ENCODE results near the gene ALG1L2.
"Not testable (repeated sequence)": the region's sequence is repeated elsewhere in the genome, so short reads cannot be mapped to it uniquely, and the experiment has no call there.

Gene ALG1L2, protein sequence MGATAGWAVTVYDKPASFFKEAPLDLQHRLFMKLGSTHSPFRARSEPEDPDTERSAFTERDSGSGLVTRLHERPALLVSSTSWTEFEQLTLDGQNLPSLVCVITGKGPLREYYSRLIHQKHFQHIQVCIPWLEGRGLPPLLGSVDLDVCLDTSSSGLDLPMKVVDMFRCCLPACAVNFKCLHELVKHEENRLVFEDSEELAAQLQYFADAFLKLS

GRCh38 chr3:130081351-130081881 lies at the start of gene ALG1L2:
Gene ALG1L2 (plus strand): TSS chr3:130081831. CDS start chr3:130082017, 186 bp downstream.
- DNase-seq: no peak

DNA sequence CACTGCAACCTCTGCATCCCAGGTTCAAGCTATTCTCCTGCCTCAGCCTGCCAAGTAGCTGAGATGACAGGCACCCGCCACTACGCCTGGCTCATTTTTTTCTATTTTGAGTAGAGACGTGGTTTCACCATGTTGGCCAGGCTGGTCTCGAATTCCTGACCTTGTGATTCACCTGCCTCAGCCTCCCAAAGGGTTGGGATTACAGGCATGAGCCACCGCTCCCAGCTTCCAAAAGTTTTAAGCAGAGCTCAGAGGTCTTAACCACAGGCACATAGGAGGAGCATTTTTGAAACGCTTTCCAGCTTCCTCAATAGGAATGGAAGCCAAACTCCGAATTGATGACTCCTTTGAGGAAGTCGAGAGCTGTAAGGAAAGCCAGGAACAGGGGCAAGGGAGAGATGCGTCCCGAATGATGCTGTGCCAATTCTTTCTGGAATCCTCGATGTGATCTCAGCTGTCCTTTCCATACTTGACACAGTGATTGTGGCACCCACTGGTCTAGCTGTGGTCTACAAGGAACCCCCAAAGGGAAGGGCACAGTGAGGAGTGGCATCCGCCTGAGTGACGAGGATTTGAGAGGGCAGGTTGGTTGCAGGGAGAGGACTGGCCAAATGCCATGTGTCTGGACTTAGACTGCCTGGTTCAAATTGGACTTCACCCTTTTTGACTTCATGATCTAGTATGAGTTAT lies 44.4 kb upstream of the ALG1L2 start:
- not testable (repeated sequence) for DNase-seq

DNA sequence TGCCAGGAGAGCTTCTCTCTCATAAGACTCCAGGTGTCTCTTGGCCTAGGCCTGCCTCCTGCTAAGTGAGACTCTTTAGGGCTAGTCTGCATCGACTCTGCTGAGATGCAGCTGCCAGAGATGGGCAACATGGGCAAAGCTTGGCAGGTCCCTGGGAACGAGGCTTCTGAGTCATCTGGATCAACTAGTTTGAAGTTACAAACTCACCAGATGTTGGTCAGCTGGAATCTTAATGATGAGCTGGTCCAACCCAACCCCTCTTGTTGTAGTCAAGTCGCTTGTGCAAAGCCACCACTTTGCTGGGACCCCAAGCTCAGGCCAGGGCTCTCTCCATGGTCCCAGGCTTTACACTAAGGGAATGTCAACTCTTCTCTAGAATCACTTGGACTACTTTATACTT lies 38.9 kb upstream of the ALG1L2 start:
- DNase-seq: not testable (repeated sequence)

DNA sequence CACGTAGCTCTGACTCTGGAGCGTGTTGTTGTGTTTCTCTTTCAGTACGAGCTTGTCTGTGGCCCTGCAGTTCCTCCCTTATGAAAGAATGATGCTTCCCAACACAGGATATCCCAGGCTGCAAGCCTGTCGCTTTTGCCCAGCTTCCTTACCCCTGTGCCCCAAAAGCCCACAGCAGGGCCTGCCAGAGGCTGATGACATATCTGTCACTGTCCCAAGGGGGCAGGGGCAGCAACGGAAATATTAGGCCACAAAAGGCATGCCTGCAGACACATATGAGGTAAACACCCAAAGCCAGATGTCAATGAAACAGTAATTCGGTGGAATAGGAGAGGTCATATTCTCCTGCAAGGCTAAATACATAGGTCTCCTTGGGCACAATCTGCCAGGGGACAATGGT lies 38.0 kb upstream of the ALG1L2 start:
- not testable (repeated sequence) for DNase-seq

DNA sequence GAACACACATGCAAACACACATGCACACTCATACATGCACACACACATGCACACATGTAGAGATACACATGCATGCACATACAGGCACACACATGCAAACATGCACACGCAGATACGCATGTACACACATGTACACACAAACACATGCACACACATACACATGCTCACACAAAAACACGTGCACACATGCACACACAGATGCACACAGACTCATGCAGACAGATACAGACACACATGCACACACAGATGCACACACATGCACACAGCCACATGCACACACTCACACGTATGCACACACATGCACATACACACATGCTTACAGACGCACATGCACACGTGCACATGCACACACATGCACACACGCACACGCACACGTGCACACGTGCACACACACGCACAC lies 37.3 kb upstream of the ALG1L2 start:
- no peak for DNase-seq

- DNase-seq: no peak
These were observed 32.9 kb upstream of the ALG1L2 start for GRCh38 chr3:130048726-130049125.

- not testable (repeated sequence) for DNase-seq
These were observed 29.3 kb upstream of the ALG1L2 start for GRCh38 chr3:130052366-130052765.

DNA sequence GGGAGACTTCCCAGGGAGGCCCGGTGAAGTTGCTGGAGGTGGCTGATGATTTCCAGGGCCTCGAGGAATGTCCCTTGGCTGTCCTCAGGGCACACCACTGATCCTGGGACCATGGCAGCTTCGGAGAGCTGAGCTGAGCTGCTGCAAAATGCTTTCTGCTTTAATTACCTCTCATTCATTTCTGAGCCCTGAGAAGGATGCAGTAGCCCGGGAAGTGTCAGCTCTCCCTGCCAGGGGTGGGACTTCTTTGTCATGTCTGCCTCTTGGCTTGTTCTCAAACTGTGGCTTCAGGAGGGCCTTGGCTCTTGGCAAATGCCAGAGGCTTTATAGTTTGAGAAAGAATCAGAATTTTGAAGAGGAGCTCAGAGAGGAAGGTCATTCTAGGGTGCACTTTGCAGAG lies 28.7 kb upstream of the ALG1L2 start:
- not testable (repeated sequence) for DNase-seq

DNA sequence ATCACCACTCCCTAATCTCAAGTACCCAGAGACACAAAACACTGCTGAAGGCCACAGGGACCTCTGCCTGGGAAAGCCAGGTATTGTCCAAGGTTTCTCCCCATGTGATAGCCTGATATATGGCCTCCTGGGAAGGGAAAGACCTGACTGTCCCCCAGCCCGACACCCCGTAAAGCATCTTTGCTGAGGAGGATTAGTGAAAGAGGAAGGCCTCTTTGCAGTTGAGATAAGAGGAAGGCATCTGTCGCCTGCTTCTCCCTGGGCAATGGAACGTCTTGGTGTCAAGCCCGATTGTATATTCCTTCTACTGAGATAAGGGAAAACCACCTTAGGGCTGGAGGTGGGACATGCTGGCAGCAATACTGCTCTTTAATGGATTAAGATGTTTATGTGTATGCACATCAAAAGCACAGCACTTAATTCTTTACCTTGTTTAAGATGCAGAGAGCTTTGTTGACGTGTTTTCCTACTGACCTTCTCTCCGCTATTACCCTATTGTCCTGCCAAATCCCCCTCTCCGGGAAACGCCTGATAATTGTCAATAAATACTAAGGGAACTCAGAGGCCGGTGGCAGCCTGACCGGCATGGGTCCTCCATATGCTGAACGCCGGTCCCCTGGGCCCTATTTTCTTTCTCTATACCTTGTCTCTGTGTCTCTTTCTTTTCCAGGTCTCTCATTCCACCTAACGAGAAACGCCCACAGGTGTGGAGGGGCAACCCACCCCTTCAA lies 23.9 kb upstream of the ALG1L2 start:
- not testable (repeated sequence) for DNase-seq

DNA sequence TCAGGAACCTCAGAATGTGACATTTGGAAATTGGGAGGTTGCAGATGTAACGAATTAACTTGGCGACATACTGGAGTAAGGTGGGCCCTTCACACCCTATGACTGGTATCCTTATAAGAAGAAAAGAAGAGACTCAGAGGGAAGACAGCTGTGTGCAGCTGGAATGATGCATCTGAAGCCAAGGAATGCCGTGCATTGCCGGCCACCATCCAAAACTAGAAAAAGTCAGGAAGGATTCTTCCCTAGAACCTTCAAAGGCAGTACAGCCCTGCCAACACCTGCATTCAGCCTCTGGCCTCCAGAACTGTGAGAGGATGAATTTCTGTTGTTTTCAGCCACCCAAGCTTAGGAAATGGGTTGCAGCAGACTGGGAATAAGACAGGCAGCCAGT lies 23.4 kb upstream of the ALG1L2 start:
- DNase-seq: not testable (repeated sequence)

DNA sequence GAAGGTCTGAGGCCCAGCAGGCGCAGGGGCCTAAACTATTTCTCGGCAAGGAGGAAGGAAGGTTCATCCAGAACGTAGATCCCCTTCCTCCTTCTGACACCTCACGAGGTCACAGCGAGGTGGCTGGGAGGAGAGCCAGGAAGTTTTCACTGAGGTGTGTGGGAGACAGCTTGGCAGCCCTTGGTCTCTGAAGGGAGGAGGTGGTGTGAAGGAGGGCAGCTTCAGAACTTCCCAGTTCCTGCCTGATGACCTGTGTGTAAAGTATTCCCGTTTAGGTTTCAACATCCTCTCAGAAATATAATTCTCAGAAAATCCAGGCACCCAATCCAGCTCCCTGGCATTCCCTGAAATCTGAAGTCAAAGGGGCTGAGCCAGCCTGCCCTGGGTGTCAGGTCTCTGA lies 22.9 kb upstream of the ALG1L2 start:
- DNase-seq: not testable (repeated sequence)

- not testable (repeated sequence) for DNase-seq
These were observed 22.5 kb upstream of the ALG1L2 start for GRCh38 chr3:130059162-130059561.

- DNase-seq: no peak
These were observed 8.0 kb upstream of the ALG1L2 start for GRCh38 chr3:130073582-130073981.

DNA sequence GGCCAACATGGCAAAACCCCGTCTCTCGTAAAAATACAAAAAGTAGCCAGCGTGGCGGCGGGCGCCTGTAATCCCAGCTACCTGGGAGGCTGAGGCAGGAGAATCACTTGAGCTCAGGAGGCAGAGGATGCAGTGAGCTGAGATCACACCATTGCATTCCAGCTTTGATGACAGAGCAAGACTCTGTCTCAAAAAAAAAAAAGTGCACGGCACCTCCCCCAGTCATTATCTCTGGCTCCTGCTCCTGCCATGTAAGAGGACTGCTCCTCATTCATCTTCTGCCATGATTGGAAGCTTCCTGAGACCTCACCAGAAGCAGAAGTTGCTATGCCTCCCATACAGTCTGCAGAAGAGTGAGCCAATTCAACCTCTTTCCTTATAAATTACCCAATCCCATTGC lies 4.0 kb upstream of the ALG1L2 start:
- DNase-seq: no peak

GRCh38 chr3:130083363-130084090 lies 1.9 kb downstream of the ALG1L2 start:
- DNase-seq: not testable (repeated sequence)

- DNase-seq: no peak
These were observed 2.9 kb downstream of the ALG1L2 start for GRCh38 chr3:130084436-130084980.

- DNase-seq: no peak
These were observed 4.2 kb downstream of the ALG1L2 start for GRCh38 chr3:130085881-130086280.

DNA sequence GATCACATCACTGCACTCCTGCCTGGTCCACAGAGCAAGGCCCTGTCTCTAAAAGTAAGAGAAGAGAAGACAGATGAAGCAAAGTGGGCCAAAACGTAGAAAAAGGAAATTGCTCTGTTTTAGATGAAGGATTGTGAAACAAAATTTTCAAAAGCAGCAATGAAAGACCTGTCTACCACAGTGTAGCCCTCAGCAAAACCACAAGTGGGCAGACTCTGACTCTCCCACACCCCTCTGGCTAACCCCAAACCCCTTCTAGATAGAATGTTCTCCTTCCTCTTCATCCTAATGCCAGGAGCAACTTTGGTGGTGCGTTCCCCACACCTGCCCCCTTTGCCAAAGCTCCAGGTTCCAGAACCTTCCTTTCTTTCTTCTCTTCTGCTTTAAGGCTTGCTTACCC lies 5.0 kb downstream of the ALG1L2 start:
- DNase-seq: not testable (repeated sequence)

- no peak for DNase-seq
These were observed 6.4 kb downstream of the ALG1L2 start for GRCh38 chr3:130088061-130088460.

GRCh38 chr3:130090681-130091080 lies 9.1 kb downstream of the ALG1L2 start:
- not testable (repeated sequence) for DNase-seq

DNA sequence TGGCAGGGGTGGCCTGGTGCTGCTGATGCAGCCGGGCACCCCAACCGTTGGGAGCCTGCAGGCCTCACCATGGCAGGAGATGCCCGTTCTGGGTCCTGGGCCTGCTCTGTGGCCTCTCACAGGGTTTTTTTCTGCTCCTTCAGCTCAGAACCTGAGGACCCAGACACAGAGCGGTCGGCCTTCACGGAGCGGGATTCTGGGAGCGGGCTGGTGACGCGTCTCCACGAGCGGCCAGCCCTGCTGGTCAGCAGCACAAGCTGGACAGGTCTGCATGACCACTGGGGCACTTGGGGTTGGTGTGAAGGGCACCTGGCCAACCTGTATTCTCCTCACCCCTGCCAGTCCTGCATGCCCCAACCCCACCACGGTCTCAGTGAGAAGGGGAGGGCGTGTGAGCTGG lies 10.3 kb downstream of the ALG1L2 start:
- DNase-seq: no peak

GRCh38 chr3:130093741-130094391 lies 12.2 kb downstream of the ALG1L2 start:
- no peak for DNase-seq
